Thyroid gland (tissue), 4 donors: ENCODE results near the gene OPN3. TPM values are rescaled to one million over a fixed set of nuclear protein-coding genes. Genes with fewer than 3 reads are reported as not detected.
"Not testable (repeated sequence)": the region's sequence is repeated elsewhere in the genome, so short reads cannot be mapped to it uniquely, and the experiment has no call there.

Experiments
- DNase-seq, 2 donors: peaks; one replicate each; pipeline ENCODE4 v3.0.0-alpha.2; 2019
- H3K27ac ChIP-seq, 3 donors: fragments of 200-600 bp; sonication (generic); 1 replicate in 2 of 3; 2 replicates in 1 of 3; pipeline ENCODE4 v1.5.1; 2016 to 2019; ENCODE audit warnings: mild to moderate bottlenecking in 1 of 3, moderate library complexity in 1 of 3
- H3K27me3 ChIP-seq: fragments of 200-600 bp; sonication (generic); one replicate; pipeline ENCODE4 v1.5.1; 2019
- H3K36me3 ChIP-seq, 2 donors: fragments of 200-600 bp; sonication (generic); one replicate each; pipeline ENCODE4 v1.5.1; 2016 to 2019
- H3K4me1 ChIP-seq, 2 donors: fragments of 200-600 bp; sonication (generic); one replicate each; pipeline ENCODE4 v1.5.1; 2017 to 2019
- H3K4me3 ChIP-seq, 3 donors: fragments of 200-600 bp; sonication (generic); replicated peaks in 1 of 3; 1 replicate in 2 of 3; 2 replicates in 1 of 3; pipeline ENCODE4 v1.5.1; 2016; ENCODE audit warnings: mild to moderate bottlenecking in 1 of 3
- H3K9me3 ChIP-seq: fragments of 200-600 bp; sonication (generic); one replicate; pipeline ENCODE4 v1.5.1; 2017
- POLR2A ChIP-seq, 2 donors: fragments of 450-650 bp; IDR thresholded peaks; one replicate each; pipeline ENCODE4 v1.6.1; 2017; ENCODE audit warnings: antibody characterized with exemption in 2 of 2, mild to moderate bottlenecking in 2 of 2, moderate library complexity in 1 of 2
- WGBS, 2 donors: methylation state at CpG; one replicate each; pipeline ENCODE4 v1.1.5; 2017; 5-methylcytosine and 5-hydroxymethylcytosine counted together
- intact Hi-C: fragments of 100-400 bp; cut with DNase I; formaldehyde crosslinking; loops from one replicate; pipeline ENCODE4 v1.15.1; 2023
- total RNA-seq, 4 donors: library from RNA; depleted of rRNA; stranded (reverse); fragments of >200 nt; gene quantifications; one replicate each; pipeline ENCODE4 v1.2.3, GENCODE V29; 2016
- TF ChIP-seq, protein P1 (sequence below), 6 experiments: fragments of 200-600 bp in 3 of 6; fragments of 450-650 bp in 3 of 6; sonication (generic) in 3 of 6; IDR thresholded peaks; one replicate each; pipeline ENCODE4 v1.5.1; 2016 to 2019; ENCODE audit warnings: antibody characterized with exemption in 6 of 6, mild to moderate bottlenecking in 2 of 6, inconsistent platforms in 1 of 6, moderate library complexity in 1 of 6

The OPN3 gene
- total RNA-seq, 4 donors from 2014 or later = 19.2 to 45.0 (median 31.3) TPM

DNA sequence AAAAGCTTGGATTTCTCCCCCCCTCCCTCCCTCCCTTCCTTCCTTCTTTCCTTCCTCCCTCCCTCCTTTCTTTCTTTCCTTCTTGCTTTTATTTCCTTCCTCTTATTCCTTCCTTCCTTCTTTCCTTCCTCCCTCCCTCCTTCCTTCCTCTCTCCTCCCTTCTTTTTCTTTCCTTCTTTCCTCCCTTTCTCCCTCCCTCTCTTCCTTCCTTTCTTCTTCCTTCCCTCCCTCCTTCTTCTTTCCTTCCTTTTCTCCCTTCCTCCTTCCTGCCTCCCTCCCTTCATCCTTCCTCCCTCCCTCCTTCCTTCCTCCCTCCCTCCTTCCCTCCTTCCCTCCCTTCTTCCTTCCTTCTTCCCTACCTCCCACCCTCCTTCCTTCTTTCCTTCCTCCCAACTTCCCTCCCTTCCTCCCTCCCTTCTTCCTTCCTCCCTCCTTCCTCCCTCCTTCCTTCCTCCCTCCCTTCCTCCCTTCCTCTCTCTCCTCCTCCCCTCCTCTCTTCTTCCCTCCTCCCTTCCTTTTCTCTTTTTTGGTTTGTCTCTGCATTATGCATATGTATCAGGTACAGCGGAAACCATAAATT, 34.7 kb upstream of the OPN3 start:
- no peak for DNase-seq
- TF ChIP-seq POLR2A (IDR thresholded peaks at IDR 0.05) = no peak
- TF ChIP-seq, protein P1, sequence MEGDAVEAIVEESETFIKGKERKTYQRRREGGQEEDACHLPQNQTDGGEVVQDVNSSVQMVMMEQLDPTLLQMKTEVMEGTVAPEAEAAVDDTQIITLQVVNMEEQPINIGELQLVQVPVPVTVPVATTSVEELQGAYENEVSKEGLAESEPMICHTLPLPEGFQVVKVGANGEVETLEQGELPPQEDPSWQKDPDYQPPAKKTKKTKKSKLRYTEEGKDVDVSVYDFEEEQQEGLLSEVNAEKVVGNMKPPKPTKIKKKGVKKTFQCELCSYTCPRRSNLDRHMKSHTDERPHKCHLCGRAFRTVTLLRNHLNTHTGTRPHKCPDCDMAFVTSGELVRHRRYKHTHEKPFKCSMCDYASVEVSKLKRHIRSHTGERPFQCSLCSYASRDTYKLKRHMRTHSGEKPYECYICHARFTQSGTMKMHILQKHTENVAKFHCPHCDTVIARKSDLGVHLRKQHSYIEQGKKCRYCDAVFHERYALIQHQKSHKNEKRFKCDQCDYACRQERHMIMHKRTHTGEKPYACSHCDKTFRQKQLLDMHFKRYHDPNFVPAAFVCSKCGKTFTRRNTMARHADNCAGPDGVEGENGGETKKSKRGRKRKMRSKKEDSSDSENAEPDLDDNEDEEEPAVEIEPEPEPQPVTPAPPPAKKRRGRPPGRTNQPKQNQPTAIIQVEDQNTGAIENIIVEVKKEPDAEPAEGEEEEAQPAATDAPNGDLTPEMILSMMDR (IDR thresholded peaks at IDR 0.05) = no peak
- 92 to 100% methylated on average over 1 of the region's 1 CpG for WGBS, 2 donors
- H3K4me3 ChIP-seq = no peak overlapping the region
- no peaks in the 10 kb centered on the region for H3K27me3 ChIP-seq
- no peak overlapping the region for H3K27ac ChIP-seq
- no peaks in the 10 kb centered on the region for H3K4me1 ChIP-seq
- H3K9me3 ChIP-seq = no peaks in the 10 kb centered on the region
- H3K36me3 ChIP-seq = no peaks in the 10 kb centered on the region
- intact Hi-C loops = no loop called here

DNA sequence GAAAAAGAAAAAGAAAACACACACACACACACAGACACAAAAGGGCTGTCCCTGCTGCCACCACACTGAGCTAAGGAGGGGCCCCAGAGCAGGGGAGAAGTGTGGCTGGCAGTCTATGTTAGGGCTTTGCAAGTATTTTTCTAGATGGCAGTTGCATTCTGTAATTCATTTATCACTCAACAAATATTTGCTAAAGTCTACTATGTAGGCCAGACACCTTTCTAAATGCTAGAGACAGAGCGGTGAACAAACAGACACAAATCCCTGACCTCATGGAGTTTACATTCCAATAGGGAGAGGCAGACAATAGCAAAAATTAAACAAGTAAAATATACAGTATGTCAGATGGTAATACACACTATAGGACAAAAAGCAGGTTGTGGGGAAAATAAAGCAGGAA, 32.1 kb upstream of the OPN3 start:
- H3K4me1 ChIP-seq = no peaks in the 10 kb centered on the region
- TF ChIP-seq, protein P1 (IDR thresholded peaks at IDR 0.05) = no peak
- TF ChIP-seq POLR2A (IDR thresholded peaks at IDR 0.05) = no peak
- 91 to 94% methylated on average over 1 of the region's 1 CpG for WGBS, 2 donors
- no peaks in the 10 kb centered on the region for H3K9me3 ChIP-seq
- no peaks in the 10 kb centered on the region for H3K27me3 ChIP-seq
- intact Hi-C loops = no loop called here
- no peak overlapping the region for H3K27ac ChIP-seq
- no peak for DNase-seq
- no peaks in the 10 kb centered on the region for H3K36me3 ChIP-seq
- no peak overlapping the region for H3K4me3 ChIP-seq

DNA sequence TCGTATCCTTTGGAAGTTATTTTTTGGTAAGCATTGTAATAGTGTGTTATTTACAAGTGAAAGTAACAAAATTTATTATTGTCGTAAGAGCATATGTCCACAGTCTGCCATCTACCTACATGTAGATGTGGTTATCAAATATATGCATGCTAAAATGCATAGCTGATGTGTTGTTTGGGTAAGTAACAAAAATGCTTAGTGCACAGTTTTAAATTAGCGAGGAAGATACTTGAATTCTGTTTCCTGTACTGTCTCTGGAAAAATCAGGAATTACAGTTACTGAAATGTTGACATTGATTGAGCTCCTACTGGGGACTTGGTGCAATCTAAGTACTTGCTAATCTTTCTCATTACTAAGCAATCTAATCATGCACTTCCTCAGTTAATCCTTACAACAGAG, 26.2 kb upstream of the OPN3 start:
- 91 to 92% methylated on average over 3 of the region's 3 CpGs for WGBS, 2 donors
- DNase-seq = no peak

DNA sequence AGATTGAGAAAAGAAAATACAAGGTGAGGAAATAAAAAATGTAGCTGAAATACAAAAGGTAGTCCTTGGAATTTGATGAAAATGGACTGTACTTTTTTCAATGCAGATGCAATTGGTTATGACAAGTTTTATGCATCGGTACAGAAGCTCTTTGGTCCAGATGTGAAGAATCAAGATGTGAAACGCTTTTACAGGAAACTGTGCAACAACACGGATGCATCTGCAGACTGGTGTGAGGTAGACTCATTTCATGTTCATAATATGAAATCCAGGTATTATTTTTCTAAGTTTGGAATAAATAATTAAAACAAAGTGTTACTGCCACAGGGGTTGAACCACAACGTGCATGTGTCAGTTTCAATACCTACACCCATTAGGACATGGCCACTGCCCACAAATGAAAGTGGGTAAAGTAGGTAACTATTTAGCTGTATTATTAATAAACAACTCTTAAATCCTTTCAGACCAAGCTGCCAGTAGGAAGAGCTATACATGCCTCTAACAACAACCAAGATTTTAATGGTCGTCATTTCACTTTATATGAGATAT, 20.3 kb upstream of the OPN3 start:
- no peak overlapping the region for H3K4me3 ChIP-seq

More for the DNA sequence above, 26.2 kb upstream of the OPN3 start:
- H3K9me3 ChIP-seq = no peaks in the 10 kb centered on the region
- intact Hi-C loops = no loop called here
- no peaks in the 10 kb centered on the region for H3K27me3 ChIP-seq
- no peaks in the 10 kb centered on the region for H3K36me3 ChIP-seq
- no peak overlapping the region for H3K27ac ChIP-seq
- H3K4me3 ChIP-seq = no peak overlapping the region
- no peaks in the 10 kb centered on the region for H3K4me1 ChIP-seq
- no peak for TF ChIP-seq POLR2A (IDR thresholded peaks at IDR 0.05)
- TF ChIP-seq, protein P1 (IDR thresholded peaks at IDR 0.05) = no peak

DNA sequence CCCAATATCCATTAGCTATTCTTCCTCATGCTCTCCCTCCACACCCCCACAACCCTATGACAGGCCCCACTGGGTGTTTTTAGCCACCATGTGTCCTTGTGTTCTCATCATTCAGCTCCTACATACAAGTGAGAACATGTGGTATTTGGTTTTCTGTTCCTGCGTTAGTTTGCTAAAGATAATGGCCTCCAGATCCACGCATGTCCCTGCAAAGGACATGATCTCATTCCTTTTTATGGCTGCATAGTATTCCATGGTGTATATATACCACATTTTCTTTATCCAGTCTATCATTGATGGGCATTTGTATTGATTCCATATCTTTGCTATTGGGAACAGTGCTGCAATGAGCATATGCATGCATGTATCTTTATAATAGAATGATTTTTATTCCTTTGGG, 18.8 kb upstream of the OPN3 start:
- H3K4me3 ChIP-seq, H3K4me1 ChIP-seq, H3K9me3 ChIP-seq, intact Hi-C loops, H3K27me3 ChIP-seq, DNase-seq, H3K27ac ChIP-seq, H3K36me3 ChIP-seq: not testable (repeated sequence)
- WGBS, 2 donors = 94 to 95% methylated on average over 2 of the region's 2 CpGs

More for the DNA sequence above, 20.3 kb upstream of the OPN3 start:
- no peaks in the 10 kb centered on the region for H3K4me1 ChIP-seq
- no peak overlapping the region for H3K27ac ChIP-seq
- TF ChIP-seq, protein P1 (IDR thresholded peaks at IDR 0.05) = no peak
- TF ChIP-seq POLR2A (IDR thresholded peaks at IDR 0.05) = no peak
- intact Hi-C loops = no loop called here
- no peaks in the 10 kb centered on the region for H3K36me3 ChIP-seq
- no peaks in the 10 kb centered on the region for H3K27me3 ChIP-seq
- H3K9me3 ChIP-seq = no peaks in the 10 kb centered on the region
- WGBS, 2 donors = 89 to 92% methylated on average over 5 of the region's 5 CpGs
- no peak for DNase-seq
